ENCODE measurements around the gene IL1A.

DNA sequence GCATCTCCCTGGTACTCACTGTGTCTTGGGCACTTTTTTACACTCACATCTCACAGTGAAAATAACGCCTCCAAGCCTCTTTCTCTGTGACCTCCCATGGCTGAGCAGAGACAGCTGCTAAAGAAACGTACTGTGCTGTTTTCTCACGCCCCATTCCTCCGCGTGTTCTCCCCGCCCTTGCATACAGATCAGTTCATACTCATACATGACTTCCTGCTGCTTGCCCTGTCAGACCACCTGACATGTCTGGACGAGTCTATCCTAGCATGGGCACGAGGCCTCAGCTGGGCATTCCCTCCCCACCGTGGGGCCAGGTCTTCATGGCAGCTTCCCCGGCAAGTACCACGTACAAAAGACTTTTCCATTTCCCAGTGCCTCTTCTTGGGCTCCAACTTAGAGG lies 21.2 kb upstream of the IL1A start:
- TF ChIP-seq ELF4 (IDR thresholded peaks at IDR 0.05) (no peak), FOXK2 (IDR thresholded peaks at IDR 0.05) (no peak), SP1 (IDR thresholded peaks at IDR 0.05) (no peak), TARDBP (IDR thresholded peaks at IDR 0.05) (no peak), FOXM1 (IDR thresholded peaks at IDR 0.05; ENCODE audit: borderline replicate concordance) (no peak), BHLHE40 (IDR thresholded peaks at IDR 0.05; ENCODE audit: borderline replicate concordance) (no peak), SUZ12 (IDR thresholded peaks at IDR 0.05) (no peak), L3MBTL2 (conservative IDR thresholded peaks at IDR 0.05) (no peak), HDGF (IDR thresholded peaks at IDR 0.05; ENCODE audit: borderline replicate concordance) (no peak), FOXA1 (IDR thresholded peaks at IDR 0.05) (no peak), LEF1 (IDR thresholded peaks at IDR 0.05; ENCODE audit: borderline replicate concordance) (no peak)
